WI38 (cell line): ENCODE results near the gene SUMO4.

Source experiments
- H3K4me3 ChIP-seq: 2 replicates; pipeline ENCODE4 v1.5.1; 2011; ENCODE audit warnings: low read depth, mild to moderate bottlenecking, control low read depth, low read length
- CTCF ChIP-seq: IDR thresholded peaks from 2 replicates; pipeline ENCODE4 v1.5.1; 2012; ENCODE audit warnings: low read depth, mild to moderate bottlenecking, control low read depth, low read length

The SUMO4 gene

DNA sequence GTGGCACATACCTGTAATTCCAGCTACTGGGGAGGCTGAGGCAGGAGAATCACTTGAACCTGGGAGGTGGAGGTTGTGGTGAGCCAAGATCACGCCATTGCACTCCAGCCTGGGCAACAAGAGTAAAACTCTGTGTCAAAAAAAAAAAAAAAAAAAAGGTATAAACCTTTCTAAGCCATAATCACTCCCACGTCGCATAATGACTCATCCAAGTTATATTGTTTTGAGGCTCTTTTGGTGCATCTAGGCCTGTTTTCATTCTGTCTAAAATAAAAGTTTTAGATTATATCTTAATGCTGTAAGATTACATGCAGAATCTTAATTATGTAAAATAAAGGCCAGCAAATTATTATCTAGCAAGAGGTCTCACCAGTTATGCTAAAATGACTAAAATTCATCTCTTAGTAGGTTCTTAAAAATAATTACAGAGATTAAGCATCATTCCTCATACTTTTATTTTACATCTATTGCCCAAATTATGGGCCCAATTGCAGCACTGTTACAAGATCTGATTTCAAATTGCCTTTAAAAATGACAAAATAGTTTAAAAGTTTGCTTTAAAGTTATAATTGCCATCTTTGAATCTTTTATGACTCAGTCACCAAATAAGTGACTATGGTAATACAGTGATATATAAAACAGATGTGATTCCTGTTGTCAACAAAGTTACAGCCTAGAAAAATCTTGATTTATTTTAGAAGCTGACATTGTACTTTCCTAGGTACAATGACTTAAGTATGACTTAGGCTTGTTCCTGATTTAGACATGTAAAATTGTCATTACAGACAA is 10.4 kb upstream of the SUMO4 start:
- TF ChIP-seq CTCF: no peak

DNA sequence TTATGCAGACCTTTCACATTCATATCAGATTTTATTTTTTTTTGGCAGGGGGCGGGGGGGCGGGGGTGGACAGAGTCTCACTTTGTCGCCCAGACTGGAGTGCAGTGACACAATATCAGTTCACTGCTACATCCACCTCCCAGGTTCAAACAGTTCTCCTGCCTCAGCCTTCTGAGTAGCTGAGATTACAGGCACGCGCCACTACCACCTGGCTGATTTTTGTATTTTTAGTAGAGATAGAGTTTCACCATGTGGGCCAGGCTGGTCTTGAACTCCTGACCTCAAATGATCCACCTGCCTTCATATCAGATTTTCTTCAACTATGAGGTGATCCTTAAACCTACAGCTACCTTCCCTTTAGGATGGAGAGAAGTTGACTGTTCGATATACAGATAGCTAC is 8.0 kb upstream of the SUMO4 start:
- H3K4me3 ChIP-seq: no peak overlapping the region
- no peak for TF ChIP-seq CTCF

More for the DNA sequence above, 10.4 kb upstream of the SUMO4 start:
- no peak overlapping the region for H3K4me3 ChIP-seq

- no peak overlapping the region for H3K4me3 ChIP-seq
- TF ChIP-seq CTCF: no peak
These were observed 7.5 kb upstream of the SUMO4 start for GRCh38 chr6:149392535-149392934.

- no peak for TF ChIP-seq CTCF
- H3K4me3 ChIP-seq: no peak overlapping the region
These were observed 6.9 kb upstream of the SUMO4 start for GRCh38 chr6:149393002-149393679.

DNA sequence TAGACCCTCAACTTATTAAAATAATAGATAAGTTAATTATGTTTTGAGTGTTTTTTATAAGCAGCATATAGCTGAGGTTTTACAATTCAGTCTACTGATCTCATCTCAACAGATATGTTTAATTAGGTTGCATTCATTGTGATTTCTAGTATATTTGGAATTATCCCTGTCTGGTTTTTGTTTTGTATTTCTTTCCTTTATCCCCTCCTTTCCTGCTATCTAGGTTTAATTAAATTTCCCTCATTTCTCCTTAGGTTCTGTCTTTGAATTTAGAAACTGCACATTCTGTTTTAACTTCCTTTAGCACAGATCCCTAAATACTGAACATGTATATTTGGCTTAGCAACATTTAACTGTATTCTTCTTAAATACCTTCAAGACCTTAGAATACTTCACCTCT is 4.9 kb upstream of the SUMO4 start:
- TF ChIP-seq CTCF: no peak
- H3K4me3 ChIP-seq: no peak overlapping the region

GRCh38 chr6:149397384-149397783 is 2.7 kb upstream of the SUMO4 start:
- no peak for TF ChIP-seq CTCF
- H3K4me3 ChIP-seq: no peak overlapping the region

DNA sequence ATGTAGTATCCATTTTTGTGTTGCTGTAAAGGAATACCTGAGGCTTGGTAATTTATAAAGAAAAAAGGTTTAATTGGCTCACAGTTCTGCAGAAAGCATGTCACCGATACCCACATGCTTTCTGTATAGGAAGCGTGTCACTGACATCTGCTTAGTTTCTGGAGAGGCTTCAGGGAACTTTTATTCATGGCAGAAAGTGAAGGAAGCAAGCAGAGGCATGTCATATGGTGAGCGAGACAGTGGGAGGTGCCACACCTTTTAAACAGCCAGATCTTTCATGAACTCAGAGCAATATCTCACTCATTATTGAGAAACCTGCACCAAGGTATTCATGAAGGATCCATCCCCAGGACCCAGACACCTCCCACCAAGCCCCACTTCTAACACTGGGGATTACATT is 3.5 kb downstream of the SUMO4 start:
- H3K4me3 ChIP-seq: no peak overlapping the region
- TF ChIP-seq CTCF: no peak
